HEK293 (cell line): ENCODE results near the gene FAM83D.

Experiments
- CTCF ChIA-PET: fragments of 350-600 bp; formaldehyde crosslinking; extraction: SDS; loops from one replicate; lab custom pipeline; 2021; ENCODE audit warnings: antibody characterized with exemption; lab: Yijun Ruan, JAX
- POLR2A ChIA-PET: fragments of 300-600 bp; formaldehyde crosslinking; extraction: SDS; loops from one replicate; lab custom pipeline; 2020; ENCODE audit warnings: antibody characterized with exemption, inconsistent platforms; lab: Yijun Ruan, JAX
- H3K27ac ChIP-seq: fragments of 200-500 bp; sonication (Bioruptor generic); 2 replicates; pipeline ENCODE4 v1.5.1; 2014; ENCODE audit warnings: low read depth, low read length, control low read depth, inconsistent platforms; ENCODE audit errors: extremely low read depth
- H3K36me3 ChIP-seq, 2 experiments: fragments of 200-500 bp in 1 of 2; sonication (Bioruptor generic) in 1 of 2; 1 replicate in 1 of 2; 2 replicates in 1 of 2; pipeline ENCODE4 v1.5.1; 2014 to 2017; ENCODE audit warnings: inconsistent platforms in 2 of 2, low read length in 2 of 2; ENCODE audit not compliant: control insufficient read depth in 2 of 2, insufficient read depth in 1 of 2
- H3K4me1 ChIP-seq: fragments of 200-500 bp; sonication (Bioruptor generic); 2 replicates; pipeline ENCODE4 v1.5.1; 2014; ENCODE audit warnings: mild to moderate bottlenecking, low read length, inconsistent platforms; ENCODE audit not compliant: control insufficient read depth, insufficient read depth
- H3K4me3 ChIP-seq: 2 replicates; pipeline ENCODE4 v1.5.1; 2011; ENCODE audit warnings: low read depth, mild to moderate bottlenecking, control low read depth, low read length, moderate library complexity
- H3K9me3 ChIP-seq: fragments of 200-500 bp; sonication (Bioruptor generic); 2 replicates; pipeline ENCODE4 v1.5.1; 2014; ENCODE audit warnings: low read depth, low read length, inconsistent platforms; ENCODE audit not compliant: control insufficient read depth, insufficient read depth
- ATF2 ChIP-seq: fragments of 450-650 bp; formaldehyde crosslinking; IDR thresholded peaks from 2 replicates; pipeline ENCODE4 v1.5.1; 2016; ENCODE audit warnings: missing biosample characterization, missing genetic modification characterization, low read depth
- KLF1 ChIP-seq: fragments of 450-650 bp; formaldehyde crosslinking; IDR thresholded peaks from 2 replicates; pipeline ENCODE4 v1.5.1; 2016; ENCODE audit warnings: missing biosample characterization, missing genetic modification characterization
- SCRT1 ChIP-seq: fragments of 450-650 bp; formaldehyde crosslinking; IDR thresholded peaks from 2 replicates; pipeline ENCODE4 v1.5.1; 2016; ENCODE audit warnings: missing biosample characterization, missing genetic modification characterization, borderline replicate concordance
- ZBTB44 ChIP-seq: fragments of 450-650 bp; IDR thresholded peaks from 2 replicates; pipeline ENCODE4 v1.5.1; 2018; ENCODE audit warnings: missing biosample characterization, mild to moderate bottlenecking, missing genetic modification characterization
- ZBTB49 ChIP-seq: fragments of 450-650 bp; formaldehyde crosslinking; IDR thresholded peaks from 2 replicates; pipeline ENCODE4 v1.5.1; 2016; ENCODE audit warnings: missing biosample characterization, missing genetic modification characterization, low read depth
- ZNF223 ChIP-seq: fragments of 450-650 bp; formaldehyde crosslinking; IDR thresholded peaks from 2 replicates; pipeline ENCODE4 v1.5.1; 2016; ENCODE audit warnings: missing biosample characterization, missing genetic modification characterization
- ZNF302 ChIP-seq: fragments of 450-650 bp; formaldehyde crosslinking; IDR thresholded peaks from 2 replicates; pipeline ENCODE4 v1.5.1; 2016; ENCODE audit warnings: missing biosample characterization, missing genetic modification characterization, low read depth
- ZNF324 ChIP-seq: fragments of 450-650 bp; formaldehyde crosslinking; IDR thresholded peaks from 2 replicates; pipeline ENCODE4 v1.5.1; 2016; ENCODE audit warnings: missing biosample characterization, missing genetic modification characterization
- ZNF391 ChIP-seq: fragments of 450-650 bp; formaldehyde crosslinking; IDR thresholded peaks from 2 replicates; pipeline ENCODE4 v1.5.1; 2016; ENCODE audit warnings: low read depth, missing biosample characterization, missing genetic modification characterization, borderline replicate concordance
- ZNF398 ChIP-seq: fragments of 450-650 bp; formaldehyde crosslinking; IDR thresholded peaks from 2 replicates; pipeline ENCODE4 v1.5.1; 2017; ENCODE audit warnings: missing biosample characterization, missing genetic modification characterization
- ZNF513 ChIP-seq: fragments of 450-650 bp; IDR thresholded peaks from 2 replicates; pipeline ENCODE4 v1.5.1; 2018; ENCODE audit warnings: missing biosample characterization, missing genetic modification characterization
- ZNF571 ChIP-seq: fragments of 450-650 bp; formaldehyde crosslinking; IDR thresholded peaks from 2 replicates; pipeline ENCODE4 v1.5.0; 2017; ENCODE audit warnings: missing biosample characterization, missing genetic modification characterization
- ZNF623 ChIP-seq: fragments of 450-650 bp; formaldehyde crosslinking; IDR thresholded peaks from 2 replicates; pipeline ENCODE4 v1.5.1; 2016; ENCODE audit warnings: missing biosample characterization, missing genetic modification characterization
- ZNF645 ChIP-seq: fragments of 450-650 bp; formaldehyde crosslinking; IDR thresholded peaks from 2 replicates; pipeline ENCODE4; 2016; ENCODE audit warnings: missing biosample characterization, missing genetic modification characterization
- ZNF654 ChIP-seq: fragments of 450-650 bp; formaldehyde crosslinking; IDR thresholded peaks from 2 replicates; pipeline ENCODE4 v1.5.1; 2016; ENCODE audit warnings: low read depth, missing biosample characterization, missing genetic modification characterization
- ZNF747 ChIP-seq: fragments of 450-650 bp; formaldehyde crosslinking; IDR thresholded peaks from 2 replicates; pipeline ENCODE4 v1.5.1; 2016; ENCODE audit warnings: missing biosample characterization, missing genetic modification characterization
- ZSCAN30 ChIP-seq: fragments of 450-650 bp; IDR thresholded peaks from 2 replicates; pipeline ENCODE4 v1.5.1; 2018; ENCODE audit warnings: missing biosample characterization, mild to moderate bottlenecking, missing genetic modification characterization, moderate library complexity

Gene FAM83D

GRCh38 chr20:38940644-38941043, 14.4 kb downstream of the FAM83D start:
- ChIA-PET CTCF (interaction anchor here (1.1 kb wide), 1 partner anchor 14 kb away, joined by 5 read pairs; the partner anchor contains the start of gene FAM83D), POLR2A (interaction anchor here (0.8 to 1.4 kb wide), 2 partner anchors 15 to 22 kb away, joined by 3 read pairs; partner anchors contain the start of gene DHX35)
- Histone ChIP-seq H3K4me3 (no peak overlapping the region), H3K4me1 (no peaks in the 10 kb centered on the region), H3K9me3 (no peaks in the 10 kb centered on the region), H3K27ac (no peak overlapping the region), H3K36me3 (peaks cover 10 to 91% of the 10 kb centered on the region in 2 experiments; a peak in 2 of 3 replicates)
- TF ChIP-seq ZNF654 (no peak), ZBTB49 (tag by site-specific recombination) (no peak), SCRT1 (tag by site-specific recombination) (no peak), ZNF747 (tag by site-specific recombination) (no peak), ZNF571 (tag by site-specific recombination) (no peak), ZNF645 (tag by site-specific recombination) (no peak), ZNF398 (tag by site-specific recombination) (no peak), ZNF623 (no peak), ZSCAN30 (tag by site-specific recombination) (no peak), KLF1 (tag by site-specific recombination) (no peak), ZNF391 (tag by site-specific recombination) (no peak), ZBTB44 (tag by site-specific recombination) (no peak), ZNF324 (tag by site-specific recombination) (no peak), ZNF513 (tag by site-specific recombination) (no peak), ZNF302 (no peak), ATF2 (tag by site-specific recombination) (no peak), ZNF223 (tag by site-specific recombination) (no peak)
